Measurements from ENCODE around the gene CFAP299.
"Not testable (repeated sequence)": the region's sequence is repeated elsewhere in the genome, so short reads cannot be mapped to it uniquely, and the experiment has no call there.

CFAP299 gene

DNA sequence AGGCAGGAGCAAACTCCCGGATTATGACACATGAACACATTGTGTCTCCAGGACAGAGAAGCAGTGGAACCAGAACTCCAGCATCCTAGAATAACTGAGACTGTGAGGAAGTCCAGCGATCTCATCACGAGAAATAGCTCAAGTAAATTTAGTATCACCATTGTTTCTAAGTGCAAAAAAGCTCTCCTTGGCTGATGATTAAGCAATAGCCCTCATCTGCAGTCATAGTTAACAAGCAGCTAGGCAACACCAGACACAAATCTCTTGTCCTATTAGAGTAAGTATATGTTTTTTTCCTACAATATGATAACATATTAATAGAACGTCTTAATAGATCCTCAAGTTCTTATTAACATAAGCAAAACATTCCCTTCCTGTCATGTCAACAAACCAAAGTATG is 2.4 kb upstream of the CFAP299 start:
- no peak for DNase-seq

DNA sequence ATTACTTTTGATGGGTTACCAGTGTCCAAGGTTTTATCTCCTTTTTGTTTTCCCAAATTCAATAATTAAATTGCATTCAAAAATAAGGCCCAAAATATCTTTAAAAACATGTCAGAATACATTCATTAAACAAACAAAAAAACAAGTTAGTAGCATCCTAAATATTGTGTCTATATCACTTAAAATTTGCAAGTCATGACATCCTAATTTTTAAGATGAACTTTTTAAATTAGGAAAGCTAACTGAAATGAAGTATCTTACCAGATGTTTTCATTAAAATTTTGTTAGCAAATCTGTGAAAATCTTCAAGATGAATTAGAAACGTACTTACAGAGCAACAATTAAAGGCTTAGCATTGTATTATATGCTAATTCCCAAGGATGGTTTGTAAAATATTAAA is 962 bp upstream of the CFAP299 start:
- no peak for DNase-seq

DNA sequence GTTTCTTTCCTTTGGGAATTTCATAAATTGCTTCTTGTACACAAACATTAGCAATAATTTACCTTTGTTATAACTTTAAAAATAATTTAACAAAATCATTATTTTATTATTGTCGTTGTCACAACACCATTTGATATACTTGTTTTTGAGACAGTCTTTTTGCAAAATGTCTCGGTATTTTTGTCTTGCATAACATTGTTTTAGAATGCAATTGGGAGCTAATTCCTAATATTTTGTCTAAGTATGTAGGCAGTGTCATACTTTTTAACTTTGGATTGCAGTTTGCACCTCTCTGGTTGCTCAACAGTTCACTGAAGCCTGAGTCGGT is 340 bp upstream of the CFAP299 start:
- no peak for DNase-seq

DNA sequence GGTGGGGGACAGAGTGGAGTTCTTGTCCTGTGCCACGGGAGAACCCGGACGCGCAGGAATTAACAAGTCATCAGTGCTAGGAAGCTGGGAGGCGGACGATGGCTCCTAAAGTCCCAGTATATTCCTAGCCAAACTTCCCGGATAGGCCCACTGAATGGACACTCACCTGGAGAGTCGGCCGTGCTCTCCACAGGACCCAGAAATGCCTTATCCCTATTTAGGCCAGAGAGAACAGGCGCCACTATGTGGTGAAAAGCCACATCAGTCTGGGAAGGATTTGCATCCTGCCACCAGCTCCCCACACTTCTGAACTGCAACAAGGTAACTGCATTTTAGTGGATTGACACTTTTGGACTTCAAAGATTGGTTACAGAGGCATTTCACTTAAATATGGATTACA is 1.1 kb downstream of the CFAP299 start:
- no peak for DNase-seq

DNA sequence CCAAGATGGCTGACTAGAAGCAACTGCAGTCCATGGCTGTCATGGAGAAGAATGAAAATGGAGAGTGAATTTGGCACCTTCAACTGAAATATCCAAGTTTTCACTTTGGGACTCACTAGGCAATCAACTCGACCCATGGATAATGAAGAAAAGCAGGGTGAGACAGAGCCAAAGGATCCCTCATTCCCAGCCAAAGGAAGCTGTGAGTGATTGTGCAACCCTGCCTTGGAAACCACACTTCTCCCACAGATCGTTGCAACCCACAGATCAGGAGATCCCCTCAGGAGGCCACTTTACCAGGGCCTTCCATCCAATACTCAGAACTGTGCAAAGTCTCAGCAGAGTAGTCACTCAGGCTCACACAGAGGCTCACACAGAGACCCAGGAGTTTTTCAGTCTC is 4.5 kb downstream of the CFAP299 start:
- no peak for DNase-seq

DNA sequence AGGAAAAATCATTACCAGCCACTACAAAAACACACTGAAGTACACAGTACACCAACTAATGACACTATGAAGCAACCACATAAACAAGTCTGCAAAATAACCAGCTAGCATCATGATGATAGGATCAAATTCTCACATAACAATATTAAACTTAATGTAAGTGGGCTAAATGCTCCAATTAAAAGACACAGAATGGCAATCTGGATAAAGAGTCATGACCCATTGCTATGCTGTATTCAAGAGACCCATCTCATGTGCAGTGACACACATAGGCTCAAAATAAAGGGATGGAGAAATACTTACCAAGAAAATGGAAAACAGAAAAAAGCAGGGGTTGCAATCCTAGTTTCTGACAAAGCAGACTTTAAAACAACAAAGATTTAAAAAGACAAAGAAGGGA is 7.2 kb downstream of the CFAP299 start:
- not testable (repeated sequence) for DNase-seq

DNA sequence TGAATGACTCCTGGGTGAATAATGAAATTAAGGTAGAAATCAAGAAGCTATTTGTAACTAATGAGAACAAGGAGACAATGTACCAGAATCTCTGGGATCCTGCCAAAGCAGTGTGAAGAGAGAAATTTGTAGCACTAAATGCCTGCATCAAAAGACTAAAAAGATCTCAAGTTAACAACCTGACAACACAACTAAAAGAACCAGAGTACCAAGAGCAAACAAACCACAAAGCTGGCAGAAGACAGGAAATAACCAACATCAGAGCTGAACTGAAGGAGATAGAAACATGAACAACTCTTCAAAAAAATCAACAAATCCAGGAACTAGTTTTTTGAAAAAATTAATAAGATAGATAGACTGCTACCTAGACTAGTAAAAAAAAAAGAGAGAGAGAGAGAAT is 8.4 kb downstream of the CFAP299 start:
- no peak for DNase-seq

DNA sequence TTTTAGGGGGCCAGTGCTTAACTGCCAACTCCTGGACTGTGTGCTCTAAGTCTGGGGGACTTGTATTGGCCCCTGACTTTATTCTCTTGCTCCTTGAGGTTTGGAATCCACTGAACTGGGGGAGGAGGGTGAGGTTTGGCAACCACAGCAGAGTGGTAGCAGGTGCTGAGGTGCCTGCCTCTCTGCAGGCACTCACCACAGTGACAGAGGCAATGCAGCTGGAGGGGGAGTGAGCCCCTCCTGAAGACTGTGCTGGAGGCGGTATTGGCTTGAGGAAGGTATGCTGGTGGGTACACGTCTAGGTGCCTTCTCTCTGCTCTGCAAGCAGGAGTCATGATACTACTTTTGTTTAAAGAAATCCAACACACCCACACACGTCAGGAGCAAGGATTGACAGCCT is 24.6 kb downstream of the CFAP299 start:
- peak; percentile 18 for DNase-seq

DNA sequence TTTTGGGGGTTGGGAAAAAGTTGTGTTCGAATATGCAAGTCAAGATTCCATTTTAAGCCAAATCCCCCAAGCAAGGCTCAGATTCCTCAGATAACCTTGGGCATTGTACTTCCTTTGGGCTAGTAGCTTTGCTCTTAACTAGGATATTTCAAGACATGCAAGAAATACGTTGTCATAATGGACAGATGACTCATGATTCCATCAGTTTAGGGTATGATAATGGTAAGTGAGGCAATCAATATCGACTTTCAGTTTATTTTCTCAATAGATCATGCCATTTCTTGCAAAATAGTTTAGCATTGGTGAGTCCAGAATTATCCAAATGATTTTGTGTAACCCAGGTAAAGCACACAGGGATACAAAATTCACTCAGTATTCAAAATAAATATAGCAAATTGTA is 25.4 kb downstream of the CFAP299 start:
- no peak for DNase-seq

DNA sequence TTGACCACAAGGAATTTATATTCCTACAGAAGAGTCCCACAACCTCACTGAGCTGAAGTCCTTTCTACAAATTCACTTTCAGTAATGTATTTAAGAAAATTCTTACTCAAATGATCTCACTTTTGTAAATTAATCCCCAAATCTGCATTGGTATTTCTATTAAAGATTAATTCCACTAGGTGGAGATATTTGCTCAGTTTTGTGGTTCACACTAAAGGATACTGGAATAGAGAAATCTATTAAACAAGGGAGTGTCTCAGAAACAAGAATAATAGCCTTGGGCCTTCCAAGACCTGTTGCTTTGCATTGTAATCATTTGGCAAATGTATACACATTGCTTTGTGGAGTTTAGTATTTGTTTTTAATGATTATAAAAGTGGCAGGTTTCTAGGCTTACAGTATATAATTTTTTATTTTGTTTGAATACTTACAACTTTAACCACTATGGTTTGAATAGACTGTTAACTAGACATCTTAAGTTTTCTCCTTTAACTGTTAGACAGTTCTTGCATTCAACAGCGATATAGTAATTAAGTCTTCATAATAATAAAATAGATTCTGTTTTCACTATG is 25.9 kb downstream of the CFAP299 start:
- no peak for DNase-seq

DNA sequence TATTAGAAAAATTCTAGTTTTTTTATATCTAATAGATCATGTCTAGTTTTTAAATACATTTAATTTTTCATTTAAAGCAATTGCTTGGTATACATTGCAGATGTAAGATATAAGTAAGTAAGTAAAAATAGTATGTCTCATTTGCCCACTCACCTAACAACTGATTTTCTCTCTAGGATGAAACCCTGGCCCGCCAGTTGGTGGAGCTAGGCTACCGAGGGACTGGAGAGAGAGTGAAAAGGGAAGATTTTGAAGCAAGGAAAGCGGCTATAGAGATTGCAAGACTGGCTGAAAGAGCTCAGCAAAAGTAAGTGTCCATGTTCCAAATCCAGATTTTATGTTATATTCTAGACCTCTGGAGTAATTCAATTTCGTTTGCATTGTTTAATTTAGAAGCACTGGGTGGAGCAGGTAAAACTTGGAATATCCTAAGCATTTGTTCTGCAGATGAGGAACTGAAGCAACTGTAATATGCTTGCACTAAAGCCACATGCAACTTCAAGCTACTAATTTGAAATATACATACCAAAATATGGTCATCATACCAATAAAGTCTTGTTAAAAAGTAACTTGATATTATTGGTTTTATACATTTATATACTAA is 27.1 kb downstream of the CFAP299 start:
- DNase-seq: peak; percentile 63

DNA sequence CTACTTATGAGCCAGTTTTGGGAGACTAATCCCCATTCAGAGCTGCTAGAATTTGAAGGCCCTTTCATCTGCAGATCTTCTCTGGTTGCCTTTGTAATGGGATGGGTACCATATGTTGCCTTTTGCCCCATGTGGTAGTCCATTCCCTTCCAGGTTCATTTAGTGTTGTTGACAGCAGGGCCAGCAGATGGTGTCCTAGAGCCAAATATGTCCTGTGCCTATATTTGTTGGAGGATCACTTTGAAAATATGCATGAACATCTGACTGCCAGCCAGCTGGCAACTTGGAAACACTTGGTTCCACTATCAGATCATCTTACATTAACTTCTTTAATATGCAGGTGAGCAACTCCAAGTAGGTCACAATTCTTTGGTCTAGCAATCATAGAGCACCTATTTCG is 30.4 kb downstream of the CFAP299 start:
- DNase-seq: peak; percentile 48

DNA sequence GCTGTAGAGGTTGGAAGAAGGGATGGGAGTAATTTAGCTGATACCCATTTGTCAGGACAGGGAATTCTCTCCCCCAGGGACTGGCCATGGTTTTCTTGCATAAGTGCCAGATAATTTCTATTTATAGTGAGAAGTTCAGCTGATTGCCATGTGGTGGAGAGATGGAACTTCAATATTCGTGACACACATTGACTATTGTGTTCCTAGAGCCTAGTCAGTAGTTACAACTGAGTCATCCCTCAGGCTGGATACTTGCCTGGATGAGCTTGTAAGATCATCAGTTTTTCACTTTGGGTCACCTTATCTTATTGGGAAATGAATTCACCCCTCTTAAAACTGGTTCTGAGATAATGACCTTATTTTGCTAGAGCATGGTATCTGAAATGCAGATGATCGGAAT is 32.2 kb downstream of the CFAP299 start:
- no peak for DNase-seq

DNA sequence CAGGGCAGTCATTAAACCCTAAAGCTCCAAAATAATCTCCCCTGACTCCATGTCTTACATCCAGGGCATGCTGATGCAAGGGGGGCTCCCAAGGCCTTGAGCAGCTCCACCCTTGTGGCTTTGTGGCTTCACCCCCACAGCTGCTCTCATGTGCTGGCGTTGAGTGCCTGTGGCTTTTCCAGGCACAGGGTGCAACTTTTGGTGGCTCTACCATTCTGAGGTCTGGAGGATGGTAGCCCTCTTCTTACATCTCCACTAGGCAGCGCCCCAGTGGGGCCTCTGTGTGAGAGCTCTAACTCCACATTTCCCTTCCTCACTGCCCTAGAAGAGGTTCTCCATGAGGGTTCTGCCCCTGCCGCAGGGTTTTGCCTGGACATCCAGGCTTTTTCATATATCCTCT is 35.1 kb downstream of the CFAP299 start:
- no peak for DNase-seq

DNA sequence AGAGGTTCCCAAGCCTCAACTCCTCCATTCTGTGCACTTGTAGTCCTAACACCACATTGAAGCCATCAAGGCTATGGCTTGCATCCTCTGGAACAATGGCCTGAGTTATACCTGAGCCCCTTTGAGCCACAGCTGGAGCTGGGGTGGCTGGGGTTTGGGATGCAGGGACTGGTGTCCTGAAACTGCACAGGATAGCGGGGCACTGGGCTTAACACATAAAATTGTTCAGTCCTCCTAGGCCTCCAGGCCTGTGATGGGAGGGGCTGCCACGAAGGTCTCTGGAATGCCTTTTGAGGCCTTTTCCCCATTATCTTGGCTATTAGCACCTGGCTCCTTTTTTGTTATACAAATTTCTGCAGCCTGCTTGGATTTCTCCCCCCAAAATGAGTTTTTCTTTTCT is 35.5 kb downstream of the CFAP299 start:
- DNase-seq: no peak

DNA sequence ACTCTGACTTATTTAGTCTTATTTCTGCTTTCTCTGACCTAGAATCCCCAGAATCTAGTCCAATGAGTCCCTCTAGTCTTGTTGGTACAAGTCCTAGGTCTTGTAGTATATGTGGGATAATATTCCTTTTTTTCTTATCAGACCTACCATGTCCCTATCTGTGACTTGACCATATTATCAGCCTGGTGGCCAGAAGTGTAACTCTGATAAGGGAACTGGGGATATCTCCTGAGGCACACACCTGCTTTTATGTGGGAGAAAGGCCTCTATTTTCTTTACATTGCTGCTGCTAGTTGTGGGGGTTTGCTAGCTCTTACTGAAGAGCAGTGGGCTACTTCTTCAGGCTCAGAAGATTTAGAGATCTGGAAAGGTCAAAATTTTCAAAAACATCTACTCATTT is 38.6 kb downstream of the CFAP299 start:
- DNase-seq: no peak

DNA sequence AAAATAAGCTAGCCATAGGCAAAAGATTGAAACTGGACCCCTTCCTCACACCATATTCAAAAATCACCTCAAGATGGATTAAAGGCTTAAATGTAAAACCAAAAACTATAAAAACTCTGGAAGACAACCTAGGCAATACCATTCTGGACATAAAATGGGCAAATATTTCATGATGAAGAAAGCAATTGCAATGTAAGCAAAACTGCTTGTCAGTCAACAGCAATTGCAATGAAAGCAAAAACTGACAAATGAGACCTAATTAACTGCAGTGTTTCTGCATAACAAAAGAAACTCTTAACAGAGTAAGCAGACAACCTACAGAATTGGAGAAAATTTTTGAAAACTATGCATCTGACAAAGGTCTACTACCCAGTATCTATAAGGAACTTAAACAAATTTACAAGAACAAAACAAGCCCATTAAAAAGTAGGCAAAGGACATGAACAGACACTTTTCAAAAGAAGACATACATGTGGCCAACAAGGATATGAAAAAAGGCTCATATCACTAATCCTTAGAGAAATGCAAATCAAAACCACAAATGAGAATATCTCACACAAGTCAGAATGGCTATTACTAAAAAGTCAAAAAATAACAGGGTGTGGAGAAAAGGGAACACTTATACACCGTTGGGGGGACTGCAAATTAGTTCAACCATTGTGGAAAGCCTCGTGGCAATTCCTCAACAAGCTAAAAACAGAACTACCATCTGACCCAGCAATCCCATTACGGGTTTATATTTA is 46.7 kb downstream of the CFAP299 start:
- no peak for DNase-seq

DNA sequence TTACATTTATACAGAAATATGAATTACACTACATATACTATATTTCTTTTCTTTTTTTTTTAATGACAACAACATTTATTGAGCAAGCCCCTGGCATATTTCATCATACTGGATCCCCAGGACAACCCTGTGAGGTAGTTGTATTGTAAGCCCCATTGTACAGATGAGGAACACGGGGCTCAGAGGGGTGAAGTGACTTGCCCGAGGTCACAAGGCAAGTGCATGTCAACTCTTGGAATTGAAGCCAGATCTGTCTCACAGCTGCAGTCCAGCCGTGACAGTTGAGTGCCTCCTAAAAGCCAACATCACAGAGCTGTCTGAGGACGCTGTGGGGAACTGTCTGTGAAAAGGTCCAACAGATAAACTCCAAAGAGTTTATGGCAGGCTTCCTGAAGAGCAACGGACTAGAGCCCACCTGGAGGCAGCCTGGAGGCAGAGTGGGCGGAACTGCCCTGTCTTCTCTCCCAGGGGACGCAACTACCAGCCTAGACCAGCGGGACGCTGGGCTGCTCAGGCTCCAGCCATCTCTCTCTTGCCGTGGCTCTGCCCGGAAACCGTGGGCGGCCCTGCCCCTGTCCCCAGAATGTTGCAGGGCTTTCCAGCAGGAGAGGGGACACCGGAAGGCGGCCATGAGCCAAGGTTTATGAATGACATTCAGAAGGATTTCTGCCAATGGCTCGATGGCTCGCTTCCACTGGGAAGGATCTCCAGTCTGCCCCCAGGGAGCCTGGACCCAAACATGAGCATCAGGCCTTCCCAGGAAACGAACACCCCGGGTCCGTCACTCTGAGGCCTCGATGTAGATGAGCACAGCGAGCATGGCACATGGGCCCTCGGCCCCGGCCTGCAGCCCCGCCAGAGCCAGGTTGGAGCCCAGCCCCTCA is 50.1 kb downstream of the CFAP299 start:
- no peak for DNase-seq

DNA sequence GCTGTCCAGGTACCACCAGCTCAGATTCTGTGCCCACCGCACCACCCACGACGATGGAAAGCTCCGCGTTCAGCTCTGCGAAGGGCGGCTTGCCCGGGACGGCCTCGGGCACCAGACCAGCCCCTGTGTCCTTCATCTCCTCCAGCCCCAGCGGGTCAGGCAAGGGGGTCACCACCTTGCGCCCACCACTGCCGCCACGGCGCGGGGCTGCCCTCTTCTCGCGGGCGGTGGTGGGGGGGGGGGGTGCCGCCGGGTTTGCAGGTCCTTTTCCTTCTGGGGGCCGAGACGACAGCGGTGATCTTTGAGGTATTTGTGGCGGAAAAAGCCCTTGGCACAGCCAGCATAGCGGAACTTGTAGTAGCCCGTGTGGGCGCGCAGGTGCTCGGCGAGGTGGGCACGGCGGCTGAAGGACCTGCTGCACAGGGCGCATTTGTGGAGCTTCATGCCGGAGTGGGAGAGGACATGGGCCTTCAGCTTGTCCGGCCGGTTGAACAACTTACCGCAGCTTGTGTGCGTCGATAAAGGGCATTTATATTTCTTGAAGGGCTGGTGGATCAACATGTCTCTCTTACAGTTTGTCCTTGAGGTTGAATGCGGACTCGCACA is 50.9 kb downstream of the CFAP299 start:
- no peak for DNase-seq

DNA sequence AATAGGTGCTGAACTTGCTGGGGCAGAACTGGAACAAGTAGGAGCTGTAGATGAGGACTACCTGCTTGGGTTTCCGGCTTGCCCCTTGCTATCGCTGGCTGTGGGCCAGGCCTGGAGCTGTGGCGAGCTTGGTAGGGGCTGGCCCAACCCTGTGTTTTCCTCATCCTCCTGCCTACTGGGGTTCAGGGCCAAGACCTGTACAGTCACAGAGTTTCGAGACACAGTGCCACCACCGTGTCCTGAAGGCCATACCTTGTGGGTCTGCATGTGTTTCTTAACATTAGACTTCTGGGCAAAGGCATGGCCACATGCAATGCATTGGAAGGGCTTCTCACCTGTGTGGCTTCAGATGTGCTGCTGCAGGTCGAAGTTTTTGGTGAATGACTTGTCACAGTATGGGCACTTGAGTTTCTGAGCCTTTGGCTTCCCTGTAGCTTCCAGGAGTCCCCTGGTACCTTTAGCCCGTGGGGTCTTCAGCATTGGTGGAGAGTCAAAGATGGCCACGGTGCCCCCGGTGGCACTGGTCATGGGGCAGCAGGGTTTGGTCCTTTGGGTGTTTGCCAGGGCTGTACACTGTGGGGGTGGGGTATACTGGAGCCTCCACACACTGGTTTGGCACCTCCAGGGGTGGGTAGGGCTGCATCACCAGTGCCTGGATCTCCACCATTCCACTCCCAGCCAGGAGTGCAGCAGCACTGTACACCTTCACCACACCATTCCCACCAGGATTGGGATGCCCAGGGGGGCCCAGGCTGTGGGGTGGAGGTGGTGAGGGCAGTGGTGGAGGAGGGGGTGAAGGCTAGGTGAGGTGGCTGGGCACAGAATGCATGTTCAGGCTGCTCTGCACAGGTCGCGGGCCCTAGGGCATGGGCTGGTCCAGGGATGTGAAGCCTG is 52.1 kb downstream of the CFAP299 start:
- no peak for DNase-seq

DNA sequence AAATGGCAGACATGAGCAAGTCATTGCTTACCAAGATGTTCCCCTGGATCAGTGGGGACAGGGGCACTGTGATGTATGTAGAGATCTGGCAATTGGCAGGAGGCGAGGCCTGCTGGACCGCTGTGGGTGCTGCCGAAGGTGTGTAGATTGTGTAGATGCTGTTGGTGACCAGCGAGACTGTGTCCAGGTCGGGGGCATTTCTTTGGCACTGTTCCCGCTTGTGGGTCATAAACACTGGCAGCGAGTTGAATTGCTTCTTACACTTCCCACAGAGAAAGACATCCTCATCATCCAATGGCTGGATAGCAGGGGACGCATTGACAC is 52.7 kb downstream of the CFAP299 start:
- no peak for DNase-seq

DNA sequence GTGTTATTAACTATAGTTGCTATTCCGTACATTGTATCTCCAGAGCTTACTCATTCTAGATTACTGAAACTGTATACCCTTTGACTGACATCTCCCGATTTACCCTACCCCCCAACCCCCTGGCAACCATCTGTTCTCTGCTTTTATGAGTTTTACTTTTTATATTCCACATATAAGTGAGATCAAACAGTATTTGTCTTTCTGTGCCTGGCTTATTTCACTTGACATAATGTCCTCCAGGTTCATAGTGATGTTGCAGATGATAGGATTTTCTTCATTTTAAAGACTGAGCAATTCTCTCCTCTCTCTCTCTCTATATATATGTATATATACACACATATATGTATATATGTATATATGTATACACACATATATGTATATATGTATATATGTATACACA is 54.6 kb downstream of the CFAP299 start:
- no peak for DNase-seq
